Mesenchymal stem cell (in vitro differentiated cells and primary cell): ENCODE data around the gene RNF32.

ENCODE experiments used
- DNase-seq: peaks from one replicate; pipeline ENCODE4 v3.0.0-alpha.2; 2013
- H2AFZ ChIP-seq: one replicate; pipeline ENCODE4 v1.6.1; 2013; ENCODE audit warnings: low read depth, mild to moderate bottlenecking, control low read depth, inconsistent platforms, low read length, moderate library complexity
- H2AK5ac ChIP-seq: 2 replicates; pipeline ENCODE4 v1.6.1; 2013; ENCODE audit warnings: low read length, moderate library complexity, mild to moderate bottlenecking, inconsistent platforms; ENCODE audit not compliant: severe bottlenecking
- H2BK120ac ChIP-seq: one replicate; pipeline ENCODE4 v1.6.1; 2013; ENCODE audit warnings: low read depth, mild to moderate bottlenecking, inconsistent platforms, low read length, moderate library complexity
- H2BK12ac ChIP-seq, 2 experiments: one replicate each; pipeline ENCODE4 v1.6.1; 2013; ENCODE audit warnings: inconsistent platforms in 2 of 2, low read length in 2 of 2, mild to moderate bottlenecking in 2 of 2, moderate library complexity in 2 of 2, control low read depth in 1 of 2
- H2BK15ac ChIP-seq: one replicate; pipeline ENCODE4 v1.6.1; 2013; ENCODE audit warnings: mild to moderate bottlenecking, low read depth, inconsistent platforms; ENCODE audit not compliant: poor library complexity, severe bottlenecking
- H2BK5ac ChIP-seq: 2 replicates; pipeline ENCODE4 v1.6.1; 2013; ENCODE audit warnings: low read depth, mild to moderate bottlenecking, low read length, control low read depth, inconsistent platforms; ENCODE audit not compliant: poor library complexity, severe bottlenecking
- H3K14ac ChIP-seq, 2 experiments: one replicate each; pipeline ENCODE4 v1.6.1; 2013; ENCODE audit warnings: inconsistent platforms in 2 of 2, low read length in 2 of 2, control low read depth in 1 of 2, mild to moderate bottlenecking in 1 of 2, moderate library complexity in 1 of 2
- H3K18ac ChIP-seq, 2 experiments: one replicate each; pipeline ENCODE4 v1.6.1; 2013; ENCODE audit warnings: inconsistent platforms in 2 of 2, low read length in 2 of 2, control low read depth in 1 of 2, low read depth in 1 of 2, mild to moderate bottlenecking in 1 of 2
- H3K23ac ChIP-seq, 2 experiments: one replicate each; pipeline ENCODE4 v1.6.1; 2013; ENCODE audit warnings: inconsistent platforms in 2 of 2, low read length in 2 of 2, mild to moderate bottlenecking in 2 of 2, moderate library complexity in 2 of 2, control low read depth in 1 of 2
- H3K27ac ChIP-seq: 2 replicates; pipeline ENCODE4 v1.5.1; 2013; ENCODE audit warnings: mild to moderate bottlenecking, moderate library complexity, low read length, control low read depth, inconsistent platforms; ENCODE audit not compliant: poor library complexity, severe bottlenecking
- H3K27me3 ChIP-seq, 2 experiments: 2 replicates each; pipeline versions ENCODE4 v1.6.1 to v1.7.0; 2013; ENCODE audit warnings: low read length in 2 of 2, mild to moderate bottlenecking in 2 of 2, moderate library complexity in 2 of 2, control low read depth in 1 of 2, inconsistent platforms in 1 of 2; ENCODE audit not compliant: control insufficient read depth in 1 of 2, insufficient read depth in 1 of 2
- H3K36me3 ChIP-seq, 2 experiments: 2 replicates each; pipeline versions ENCODE4 v1.6.1 to v1.7.0; 2013; ENCODE audit warnings: low read length in 2 of 2, control low read depth in 1 of 2, inconsistent platforms in 1 of 2, low read depth in 1 of 2, mild to moderate bottlenecking in 1 of 2; ENCODE audit not compliant: insufficient read depth in 2 of 2, control insufficient read depth in 1 of 2
- H3K4ac ChIP-seq, 2 experiments: one replicate each; pipeline ENCODE4 v1.6.1; 2013; ENCODE audit warnings: inconsistent platforms in 2 of 2, low read length in 2 of 2, mild to moderate bottlenecking in 2 of 2, moderate library complexity in 2 of 2, control low read depth in 1 of 2, low read depth in 1 of 2
- H3K4me1 ChIP-seq: 2 replicates; pipeline ENCODE4 v1.6.1; 2013; ENCODE audit warnings: low read depth, low read length, control low read depth; ENCODE audit not compliant: control insufficient read depth, insufficient read depth
- H3K4me2 ChIP-seq: 2 replicates; pipeline ENCODE4 v1.6.1; 2013; ENCODE audit warnings: low read length, mild to moderate bottlenecking, inconsistent platforms; ENCODE audit not compliant: poor library complexity, severe bottlenecking
- H3K4me3 ChIP-seq, 2 experiments: 2 replicates each; pipeline versions ENCODE4 v1.5.1 to v1.7.0; 2013; ENCODE audit warnings: low read length in 2 of 2, mild to moderate bottlenecking in 2 of 2, control low read depth in 1 of 2, low read depth in 1 of 2; ENCODE audit not compliant: insufficient read depth in 1 of 2
- H3K79me1 ChIP-seq: replicated peaks from 2 replicates; pipeline ENCODE4 v1.6.1; 2013; ENCODE audit warnings: mild to moderate bottlenecking, control low read depth, low read length, inconsistent platforms; ENCODE audit not compliant: poor library complexity, severe bottlenecking
- H3K9ac ChIP-seq: 2 replicates; pipeline ENCODE4 v1.7.0; 2013; ENCODE audit warnings: mild to moderate bottlenecking, low read length, moderate library complexity
- H3K9me3 ChIP-seq: 2 replicates; pipeline ENCODE4 v1.7.0; 2013; ENCODE audit warnings: mild to moderate bottlenecking, low read length; ENCODE audit not compliant: control insufficient read depth
- H4K8ac ChIP-seq: one replicate; pipeline ENCODE4 v1.6.1; 2013; ENCODE audit warnings: inconsistent platforms, mild to moderate bottlenecking, low read length, moderate library complexity
- H4K91ac ChIP-seq: one replicate; pipeline ENCODE4 v1.6.1; 2013; ENCODE audit warnings: mild to moderate bottlenecking, low read length, inconsistent platforms
- WGBS: methylation state at CpG from one replicate; pipeline ENCODE4 v1.1.7; 2013; ENCODE audit warnings: mixed read lengths; 5-methylcytosine and 5-hydroxymethylcytosine counted together

The RNF32 gene

GRCh38 chr7:156725073-156725472, 84.5 kb downstream of the RNF32 start:
- no peak overlapping the region for H3K23ac ChIP-seq
- H3K9me3 ChIP-seq, result no peaks in the 10 kb centered on the region
- no peak overlapping the region for H4K91ac ChIP-seq
- WGBS, result 88% methylated on average over 5 of the region's 5 CpGs
- no peak overlapping the region for H3K4me3 ChIP-seq
- H2BK12ac ChIP-seq, result no peak overlapping the region
- no peak overlapping the region for H2AFZ ChIP-seq
- peaks cover 3% of the 10 kb centered on the region for H3K79me1 ChIP-seq
- DNase-seq, result no peak
- no peak overlapping the region for H3K27ac ChIP-seq
- H3K18ac ChIP-seq, result no peak overlapping the region
- H3K4ac ChIP-seq, result no peak overlapping the region
- no peak overlapping the region for H2AK5ac ChIP-seq
- peaks cover 1% of the 10 kb centered on the region for H3K4me1 ChIP-seq
- H2BK120ac ChIP-seq, result no peak overlapping the region
- H3K36me3 ChIP-seq, result peaks cover 0 to 20% of the 10 kb centered on the region in 2 experiments
- H3K27me3 ChIP-seq, result no peaks in the 10 kb centered on the region
- no peak overlapping the region for H4K8ac ChIP-seq
- H2BK15ac ChIP-seq, result no peak overlapping the region
- no peak overlapping the region for H2BK5ac ChIP-seq
- H3K14ac ChIP-seq, result no peak overlapping the region
- H3K4me2 ChIP-seq, result no peak overlapping the region
- H3K9ac ChIP-seq, result no peak overlapping the region

- no peak overlapping the region for H3K14ac ChIP-seq
- H2AK5ac ChIP-seq, result no peak overlapping the region
- no peak overlapping the region for H2BK5ac ChIP-seq
- H3K27ac ChIP-seq, result no peak overlapping the region
- H4K8ac ChIP-seq, result no peak overlapping the region
- H2BK15ac ChIP-seq, result no peak overlapping the region
- H3K23ac ChIP-seq, result no peak overlapping the region
- no peak overlapping the region for H2BK120ac ChIP-seq
- H4K91ac ChIP-seq, result no peak overlapping the region
- no peak overlapping the region for H3K4me3 ChIP-seq
- no peaks in the 10 kb centered on the region for H3K27me3 ChIP-seq
- peaks cover 0 to 20% of the 10 kb centered on the region in 2 experiments for H3K36me3 ChIP-seq
- peaks cover 1% of the 10 kb centered on the region for H3K4me1 ChIP-seq
- no peaks in the 10 kb centered on the region for H3K9me3 ChIP-seq
- H3K4ac ChIP-seq, result no peak overlapping the region
- peaks cover 4% of the 10 kb centered on the region for H3K79me1 ChIP-seq
- no peak for DNase-seq
- H2AFZ ChIP-seq, result no peak overlapping the region
- H3K9ac ChIP-seq, result no peak overlapping the region
- no peak overlapping the region for H2BK12ac ChIP-seq
- no peak overlapping the region for H3K18ac ChIP-seq
- no peak overlapping the region for H3K4me2 ChIP-seq
Measured at GRCh38 chr7:156725936-156726335, 85.4 kb downstream of the RNF32 start.
